Measurements from ENCODE around the gene CACNA2D4. TPM values are rescaled to one million over a fixed set of nuclear protein-coding genes. Genes with fewer than 3 reads are reported as not detected.

CACNA2D4 gene
- total RNA-seq, 4 donors from 2014 or later, result 0.25 to 3.1 (median 0.68) TPM

DNA sequence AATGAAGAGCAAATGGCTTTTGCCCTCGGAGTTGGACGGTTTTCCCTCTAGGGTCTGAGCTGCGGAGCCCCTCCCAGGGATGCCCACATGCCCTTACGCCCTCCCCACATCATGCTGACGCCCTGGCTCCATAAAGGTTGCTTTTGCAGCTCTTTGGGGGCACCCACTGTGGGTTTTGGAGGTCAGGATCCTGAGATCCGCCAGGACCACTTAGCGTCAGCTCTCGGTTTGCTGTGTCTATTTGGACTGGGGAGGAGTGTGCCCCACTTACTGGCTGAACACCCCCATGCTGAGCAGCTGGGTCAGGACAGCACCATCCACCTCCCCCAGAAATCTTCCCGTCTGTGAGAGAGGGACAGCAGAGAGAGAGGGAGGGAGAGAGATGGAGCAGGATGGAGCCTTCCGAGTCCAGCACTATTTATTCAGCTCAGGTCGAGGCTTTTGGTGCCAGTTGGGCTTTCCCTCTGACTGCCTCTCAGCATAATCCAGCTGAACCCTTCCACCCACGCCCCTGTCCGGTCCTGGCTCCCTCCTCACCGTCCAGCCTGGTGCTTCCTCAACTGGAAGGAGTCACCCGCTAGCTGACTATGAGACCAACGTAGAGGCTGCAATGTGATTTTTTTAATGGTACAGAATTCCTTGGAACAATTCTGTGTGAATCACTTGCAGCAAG, 117.0 kb downstream of the CACNA2D4 start:
- ATAC-seq, result no peak
- DNase-seq, result peak in 1 of 2 donors; percentile 8
- intact Hi-C loops (cut with DNase I; ENCODE audit: low total_unique reads) (no loop called here), in situ Hi-C loops (cut with MboI; ENCODE audit: low sequenced_read_pairs in 4 of 4) (loop anchor here in 2 of 4 donors (25.0 kb wide), 2 partner anchors 486 to 786 kb away; no protein-coding TSS in a partner anchor)
- Histone ChIP-seq H3K27ac (no peak overlapping the region), H3K4me3 (no peak overlapping the region), H3K4me1 (peaks cover 10 to 16% of the 10 kb centered on the region in 2 donors), H3K36me3 (no peaks in the 10 kb centered on the region), H3K27me3 (no peaks in the 10 kb centered on the region), H3K9me3 (no peaks in the 10 kb centered on the region)
- TF ChIP-seq, protein P1, sequence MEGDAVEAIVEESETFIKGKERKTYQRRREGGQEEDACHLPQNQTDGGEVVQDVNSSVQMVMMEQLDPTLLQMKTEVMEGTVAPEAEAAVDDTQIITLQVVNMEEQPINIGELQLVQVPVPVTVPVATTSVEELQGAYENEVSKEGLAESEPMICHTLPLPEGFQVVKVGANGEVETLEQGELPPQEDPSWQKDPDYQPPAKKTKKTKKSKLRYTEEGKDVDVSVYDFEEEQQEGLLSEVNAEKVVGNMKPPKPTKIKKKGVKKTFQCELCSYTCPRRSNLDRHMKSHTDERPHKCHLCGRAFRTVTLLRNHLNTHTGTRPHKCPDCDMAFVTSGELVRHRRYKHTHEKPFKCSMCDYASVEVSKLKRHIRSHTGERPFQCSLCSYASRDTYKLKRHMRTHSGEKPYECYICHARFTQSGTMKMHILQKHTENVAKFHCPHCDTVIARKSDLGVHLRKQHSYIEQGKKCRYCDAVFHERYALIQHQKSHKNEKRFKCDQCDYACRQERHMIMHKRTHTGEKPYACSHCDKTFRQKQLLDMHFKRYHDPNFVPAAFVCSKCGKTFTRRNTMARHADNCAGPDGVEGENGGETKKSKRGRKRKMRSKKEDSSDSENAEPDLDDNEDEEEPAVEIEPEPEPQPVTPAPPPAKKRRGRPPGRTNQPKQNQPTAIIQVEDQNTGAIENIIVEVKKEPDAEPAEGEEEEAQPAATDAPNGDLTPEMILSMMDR (IDR thresholded peaks at IDR 0.05 in 4 of 5, conservative IDR thresholded peaks at IDR 0.05 in 1 of 5), result no peak
- TF ChIP-seq POLR2A (IDR thresholded peaks at IDR 0.05), result no peak

GRCh38 chr12:1800401-1801302, 117.8 kb downstream of the CACNA2D4 start:
- intact Hi-C loops (cut with DNase I; ENCODE audit: low total_unique reads) (no loop called here), in situ Hi-C loops (cut with MboI; ENCODE audit: low sequenced_read_pairs in 4 of 4) (loop anchor here in 2 of 4 donors (25.0 kb wide), 2 partner anchors 487 to 787 kb away; no protein-coding TSS in a partner anchor)
- H3K27ac ChIP-seq, result peak overlapping the region in 1 of 4 donors; percentile 31
- no peaks in the 10 kb centered on the region for H3K36me3 ChIP-seq
- no peak for ATAC-seq
- TF ChIP-seq, protein P1 (IDR thresholded peaks at IDR 0.05 in 4 of 5, conservative IDR thresholded peaks at IDR 0.05 in 1 of 5), result peak in 1 of 5 experiments; percentile 21
- no peak for TF ChIP-seq POLR2A (IDR thresholded peaks at IDR 0.05)
- no peaks in the 10 kb centered on the region for H3K27me3 ChIP-seq
- peaks cover 13% of the 10 kb centered on the region in 2 donors for H3K4me1 ChIP-seq
- peak in 1 of 2 donors; percentile 31 for DNase-seq
- H3K4me3 ChIP-seq, result no peak overlapping the region
- no peaks in the 10 kb centered on the region for H3K9me3 ChIP-seq

GRCh38 chr12:1799882-1800400, 118.5 kb downstream of the CACNA2D4 start:
- intact Hi-C loops (cut with DNase I; ENCODE audit: low total_unique reads) (no loop called here), in situ Hi-C loops (cut with MboI; ENCODE audit: low sequenced_read_pairs in 4 of 4) (loop anchor here in 2 of 4 donors (25.0 kb wide), 2 partner anchors 487 to 787 kb away; no protein-coding TSS in a partner anchor)
- Histone ChIP-seq H3K4me1 (peaks cover 14% of the 10 kb centered on the region in 2 donors), H3K9me3 (no peaks in the 10 kb centered on the region), H3K36me3 (no peaks in the 10 kb centered on the region), H3K27me3 (no peaks in the 10 kb centered on the region), H3K27ac (no peak overlapping the region), H3K4me3 (no peak overlapping the region)
- TF ChIP-seq, protein P1 (IDR thresholded peaks at IDR 0.05 in 4 of 5, conservative IDR thresholded peaks at IDR 0.05 in 1 of 5), result no peak
- no peak for TF ChIP-seq POLR2A (IDR thresholded peaks at IDR 0.05)
- ATAC-seq (no peak), DNase-seq (peak in 1 of 2 donors; percentile 10)

GRCh38 chr12:1799051-1799881, 119.2 kb downstream of the CACNA2D4 start:
- intact Hi-C loops (cut with DNase I; ENCODE audit: low total_unique reads) (no loop called here), in situ Hi-C loops (cut with MboI; ENCODE audit: low sequenced_read_pairs in 4 of 4) (no loop called here)
- no peaks in the 10 kb centered on the region for H3K9me3 ChIP-seq
- no peak for TF ChIP-seq POLR2A (IDR thresholded peaks at IDR 0.05)
- TF ChIP-seq, protein P1 (IDR thresholded peaks at IDR 0.05 in 4 of 5, conservative IDR thresholded peaks at IDR 0.05 in 1 of 5), result no peak
- H3K27me3 ChIP-seq, result no peaks in the 10 kb centered on the region
- peaks cover 11 to 14% of the 10 kb centered on the region in 2 donors for H3K4me1 ChIP-seq
- H3K27ac ChIP-seq, result no peak overlapping the region
- ATAC-seq, result no peak
- H3K36me3 ChIP-seq, result no peaks in the 10 kb centered on the region
- DNase-seq, result no peak
- H3K4me3 ChIP-seq, result no peak overlapping the region
